ENCODE measurements around the gene TST. TPM values are rescaled to one million over a fixed set of nuclear protein-coding genes. Genes with fewer than 3 reads are reported as not detected.

The TST gene
- polyA plus RNA-seq, 1 donor from 2014 or later = 5.4 TPM

DNA sequence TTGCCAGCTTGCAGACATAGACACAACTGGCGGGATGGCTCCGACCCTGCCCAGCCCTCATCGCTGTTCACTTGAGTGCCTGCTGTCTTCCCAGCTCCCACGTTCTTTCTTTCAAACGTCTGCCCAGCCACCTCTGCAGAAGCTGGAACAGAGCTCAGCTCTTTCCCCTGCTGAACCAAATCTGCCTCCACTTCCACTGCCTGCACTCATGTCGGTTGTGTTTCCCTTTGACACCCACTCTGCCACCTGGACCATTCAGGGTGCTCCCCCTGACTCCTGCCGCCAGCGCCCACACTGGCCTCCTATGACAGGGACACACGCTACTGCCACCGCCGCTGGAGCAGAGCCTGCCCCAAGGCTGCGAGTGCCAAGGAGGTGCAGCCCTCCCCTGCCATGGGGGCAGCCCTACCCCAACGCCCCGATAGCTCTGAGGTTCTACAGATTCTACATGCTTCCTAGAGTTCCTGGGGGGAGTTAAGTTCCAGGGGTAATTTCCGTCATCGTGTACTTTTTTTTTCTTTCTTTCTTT, 37.9 kb downstream of the TST start:
- H3K9me2 ChIP-seq (ENCODE audit: insufficient read depth, low read length) = no peaks in the 10 kb centered on the region
- no peak overlapping the region for H2AFZ ChIP-seq (ENCODE audit: low read depth, low read length)

DNA sequence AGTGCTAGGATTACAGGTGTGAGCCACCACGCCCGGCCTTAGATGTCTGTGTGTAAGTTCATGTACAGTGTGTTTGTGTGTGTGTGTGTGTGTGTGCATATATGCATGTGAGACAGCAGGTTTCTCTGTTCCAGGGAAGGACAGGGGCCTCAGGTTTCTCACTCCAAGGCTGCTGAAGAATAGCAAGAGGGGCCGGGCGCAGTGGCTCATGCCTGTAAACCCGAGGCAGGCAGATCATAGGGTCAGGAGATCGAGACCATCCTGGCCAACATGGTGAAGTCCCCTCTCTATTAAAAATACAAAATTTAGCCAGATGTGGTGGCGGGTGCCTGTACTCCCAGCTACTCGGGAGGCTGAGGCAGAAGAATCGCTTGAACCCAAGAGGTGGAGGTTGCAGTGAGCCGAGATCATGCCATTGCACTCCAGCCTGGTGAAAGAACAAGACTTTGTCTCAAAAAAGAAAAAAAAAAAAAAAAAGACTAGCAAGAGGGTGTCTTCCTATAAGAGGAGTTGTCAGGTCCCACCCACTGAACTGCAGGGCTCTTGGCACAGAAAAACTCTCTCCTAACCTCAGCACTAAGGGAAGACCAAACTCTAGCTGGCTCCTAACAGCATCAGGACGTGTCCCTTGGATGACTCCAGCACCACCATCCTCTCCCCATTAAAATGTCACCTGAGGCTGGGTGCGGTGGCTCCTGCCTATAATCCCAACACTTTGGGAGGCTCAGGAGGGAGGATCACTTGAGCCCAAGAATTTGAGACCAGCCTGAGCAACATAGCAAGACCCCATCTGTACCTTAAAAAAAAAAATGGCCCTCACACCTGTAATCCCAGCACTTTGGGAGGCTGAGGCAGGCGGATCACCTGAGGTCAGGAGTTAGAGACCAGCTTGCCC, 40.0 kb downstream of the TST start:
- Histone ChIP-seq H3K9me3 (ENCODE audit: low read length) (no peaks in the 10 kb centered on the region), H3K27ac (ENCODE audit: low read length) (no peak overlapping the region), H3K9ac (ENCODE audit: low read length) (no peak overlapping the region)

More for the DNA sequence above, 37.9 kb downstream of the TST start:
- no peak overlapping the region for H3K4me2 ChIP-seq (ENCODE audit: low read length)
- no peaks in the 10 kb centered on the region for H3K36me3 ChIP-seq (ENCODE audit: insufficient read depth, low read length)
- H3K27me3 ChIP-seq (ENCODE audit: insufficient read depth, low read depth, low read length) = no peaks in the 10 kb centered on the region
- no peak overlapping the region for H3K4me3 ChIP-seq (ENCODE audit: low read length)
- no peaks in the 10 kb centered on the region for H4K20me1 ChIP-seq (ENCODE audit: insufficient read depth)
- no peak overlapping the region for H3K27ac ChIP-seq (ENCODE audit: low read length)
- H3K9ac ChIP-seq (ENCODE audit: low read length) = no peak overlapping the region
- no peaks in the 10 kb centered on the region for H3K9me3 ChIP-seq (ENCODE audit: low read length)
- TF ChIP-seq, protein P1, sequence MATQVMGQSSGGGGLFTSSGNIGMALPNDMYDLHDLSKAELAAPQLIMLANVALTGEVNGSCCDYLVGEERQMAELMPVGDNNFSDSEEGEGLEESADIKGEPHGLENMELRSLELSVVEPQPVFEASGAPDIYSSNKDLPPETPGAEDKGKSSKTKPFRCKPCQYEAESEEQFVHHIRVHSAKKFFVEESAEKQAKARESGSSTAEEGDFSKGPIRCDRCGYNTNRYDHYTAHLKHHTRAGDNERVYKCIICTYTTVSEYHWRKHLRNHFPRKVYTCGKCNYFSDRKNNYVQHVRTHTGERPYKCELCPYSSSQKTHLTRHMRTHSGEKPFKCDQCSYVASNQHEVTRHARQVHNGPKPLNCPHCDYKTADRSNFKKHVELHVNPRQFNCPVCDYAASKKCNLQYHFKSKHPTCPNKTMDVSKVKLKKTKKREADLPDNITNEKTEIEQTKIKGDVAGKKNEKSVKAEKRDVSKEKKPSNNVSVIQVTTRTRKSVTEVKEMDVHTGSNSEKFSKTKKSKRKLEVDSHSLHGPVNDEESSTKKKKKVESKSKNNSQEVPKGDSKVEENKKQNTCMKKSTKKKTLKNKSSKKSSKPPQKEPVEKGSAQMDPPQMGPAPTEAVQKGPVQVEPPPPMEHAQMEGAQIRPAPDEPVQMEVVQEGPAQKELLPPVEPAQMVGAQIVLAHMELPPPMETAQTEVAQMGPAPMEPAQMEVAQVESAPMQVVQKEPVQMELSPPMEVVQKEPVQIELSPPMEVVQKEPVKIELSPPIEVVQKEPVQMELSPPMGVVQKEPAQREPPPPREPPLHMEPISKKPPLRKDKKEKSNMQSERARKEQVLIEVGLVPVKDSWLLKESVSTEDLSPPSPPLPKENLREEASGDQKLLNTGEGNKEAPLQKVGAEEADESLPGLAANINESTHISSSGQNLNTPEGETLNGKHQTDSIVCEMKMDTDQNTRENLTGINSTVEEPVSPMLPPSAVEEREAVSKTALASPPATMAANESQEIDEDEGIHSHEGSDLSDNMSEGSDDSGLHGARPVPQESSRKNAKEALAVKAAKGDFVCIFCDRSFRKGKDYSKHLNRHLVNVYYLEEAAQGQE (IDR thresholded peaks at IDR 0.05; ENCODE audit: borderline replicate concordance) = no peak
- TF ChIP-seq POLR2AphosphoS5 (IDR thresholded peaks at IDR 0.05) (no peak), TAF1 (IDR thresholded peaks at IDR 0.05; ENCODE audit: low read depth) (no peak), EZH2 (IDR thresholded peaks at IDR 0.05; ENCODE audit: borderline replicate concordance, insufficient read depth, low read length, poor library complexity, severe bottlenecking) (no peak), RAD21 (conservative IDR thresholded peaks at IDR 0.05) (no peak), EP300 (conservative IDR thresholded peaks at IDR 0.05; ENCODE audit: poor library complexity, severe bottlenecking) (no peak), SMC3 (conservative IDR thresholded peaks at IDR 0.05; ENCODE audit: poor library complexity) (no peak), MXI1 (conservative IDR thresholded peaks at IDR 0.05; ENCODE audit: poor library complexity, severe bottlenecking) (no peak)
- TF ChIP-seq, protein P2, sequence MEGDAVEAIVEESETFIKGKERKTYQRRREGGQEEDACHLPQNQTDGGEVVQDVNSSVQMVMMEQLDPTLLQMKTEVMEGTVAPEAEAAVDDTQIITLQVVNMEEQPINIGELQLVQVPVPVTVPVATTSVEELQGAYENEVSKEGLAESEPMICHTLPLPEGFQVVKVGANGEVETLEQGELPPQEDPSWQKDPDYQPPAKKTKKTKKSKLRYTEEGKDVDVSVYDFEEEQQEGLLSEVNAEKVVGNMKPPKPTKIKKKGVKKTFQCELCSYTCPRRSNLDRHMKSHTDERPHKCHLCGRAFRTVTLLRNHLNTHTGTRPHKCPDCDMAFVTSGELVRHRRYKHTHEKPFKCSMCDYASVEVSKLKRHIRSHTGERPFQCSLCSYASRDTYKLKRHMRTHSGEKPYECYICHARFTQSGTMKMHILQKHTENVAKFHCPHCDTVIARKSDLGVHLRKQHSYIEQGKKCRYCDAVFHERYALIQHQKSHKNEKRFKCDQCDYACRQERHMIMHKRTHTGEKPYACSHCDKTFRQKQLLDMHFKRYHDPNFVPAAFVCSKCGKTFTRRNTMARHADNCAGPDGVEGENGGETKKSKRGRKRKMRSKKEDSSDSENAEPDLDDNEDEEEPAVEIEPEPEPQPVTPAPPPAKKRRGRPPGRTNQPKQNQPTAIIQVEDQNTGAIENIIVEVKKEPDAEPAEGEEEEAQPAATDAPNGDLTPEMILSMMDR (IDR thresholded peaks at IDR 0.05; ENCODE audit: poor library complexity, severe bottlenecking) = no peak
- no peaks in the 10 kb centered on the region for H3K79me2 ChIP-seq (replicated peaks; ENCODE audit: insufficient read depth, low read length)
- no peaks in the 10 kb centered on the region for H3F3A ChIP-seq (ENCODE audit: insufficient read depth, low read length, poor library complexity, severe bottlenecking)

More for the DNA sequence above, 40.0 kb downstream of the TST start:
- H3F3A ChIP-seq (ENCODE audit: insufficient read depth, low read length, poor library complexity, severe bottlenecking) = no peaks in the 10 kb centered on the region
- H4K20me1 ChIP-seq (ENCODE audit: insufficient read depth) = no peaks in the 10 kb centered on the region
- H2AFZ ChIP-seq (ENCODE audit: low read depth, low read length) = no peak overlapping the region
- no peak for TF ChIP-seq EZH2 (IDR thresholded peaks at IDR 0.05; ENCODE audit: borderline replicate concordance, insufficient read depth, low read length, poor library complexity, severe bottlenecking)
- no peak for TF ChIP-seq TAF1 (IDR thresholded peaks at IDR 0.05; ENCODE audit: low read depth)
- TF ChIP-seq MXI1 (conservative IDR thresholded peaks at IDR 0.05; ENCODE audit: poor library complexity, severe bottlenecking) = no peak
- no peaks in the 10 kb centered on the region for H3K27me3 ChIP-seq (ENCODE audit: insufficient read depth, low read depth, low read length)
- no peaks in the 10 kb centered on the region for H3K79me2 ChIP-seq (replicated peaks; ENCODE audit: insufficient read depth, low read length)
- no peaks in the 10 kb centered on the region for H3K9me2 ChIP-seq (ENCODE audit: insufficient read depth, low read length)
- no peak overlapping the region for H3K4me3 ChIP-seq (ENCODE audit: low read length)
- no peak overlapping the region for H3K4me2 ChIP-seq (ENCODE audit: low read length)
- no peaks in the 10 kb centered on the region for H3K36me3 ChIP-seq (ENCODE audit: insufficient read depth, low read length)
